Measurements from ENCODE around the gene FGF11. TPM values are rescaled to one million over a fixed set of nuclear protein-coding genes. Genes with fewer than 3 reads are reported as not detected.

The FGF11 gene
- total and polyA plus RNA-seq, 3 experiments from 2014 or later: 0.12 to 1.1 (median 0.85) TPM

DNA sequence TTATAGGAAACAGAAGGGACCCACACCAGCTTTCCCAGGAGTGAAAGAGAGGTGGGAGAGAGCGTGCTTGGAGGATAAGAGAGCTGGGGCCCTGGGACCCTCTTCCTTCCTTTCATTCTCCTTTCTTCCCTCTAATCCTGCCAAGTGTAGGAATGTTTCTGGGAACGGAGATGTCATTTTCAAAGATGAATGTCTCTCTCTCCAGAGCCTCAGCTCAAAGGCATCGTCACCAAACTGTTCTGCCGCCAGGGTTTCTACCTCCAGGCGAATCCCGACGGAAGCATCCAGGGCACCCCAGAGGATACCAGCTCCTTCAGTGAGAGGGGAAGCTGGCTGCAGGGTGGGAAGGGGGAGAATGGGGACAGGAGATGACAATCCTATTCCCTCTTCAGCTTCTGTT is 2.0 kb downstream of the FGF11 start:
- peaks cover 35 to 60% (median 52%) of the 10 kb centered on the region in 3 donors for H3K4me1 Mint-ChIP-seq
- no peaks in the 10 kb centered on the region for H3K36me3 ChIP-seq (ENCODE audit: insufficient read depth, low read length)
- peaks cover 4 to 12% (median 6%) of the 10 kb centered on the region in 3 donors for H3K36me3 Mint-ChIP-seq
- H3K4me1 ChIP-seq (ENCODE audit: insufficient read depth, low read length): peaks cover 58% of the 10 kb centered on the region
- ChIA-PET CTCF (interaction anchor here (0.8 to 1.6 kb wide), 6 partner anchors 38 to 119 kb away, joined by 3 to 5 read pairs (median 3); partner anchors contain the start of gene ZBTB4), POLR2A (interaction anchor here (0.5 to 2.2 kb wide), 3 partner anchors 10 to 47 kb away, joined by 4 to 11 read pairs (median 6); partner anchors contain the start of gene ZBTB4)
- no peak overlapping the region for H3K27ac Mint-ChIP-seq
- no peak overlapping the region for H3K4me3 Mint-ChIP-seq
- H3K27ac ChIP-seq (ENCODE audit: low read depth, low read length): no peak overlapping the region
- H3K9me3 Mint-ChIP-seq: no peaks in the 10 kb centered on the region
- no peak overlapping the region for H3K4me3 ChIP-seq (ENCODE audit: low read length)
- H3K27me3 Mint-ChIP-seq: peaks cover 48 to 64% of the 10 kb centered on the region in 2 donors
- H3K27me3 ChIP-seq (ENCODE audit: insufficient read depth, low read length, poor library complexity, severe bottlenecking): peaks cover 56% of the 10 kb centered on the region
- no peak for DNase-seq
- no peaks in the 10 kb centered on the region for H3K9me3 ChIP-seq (ENCODE audit: low read length)

GRCh38 chr17:7442142-7442541 is 2.8 kb downstream of the FGF11 start:
- Histone ChIP-seq H3K9me3 (ENCODE audit: low read length) (no peaks in the 10 kb centered on the region), H3K4me3 (ENCODE audit: low read length) (no peak overlapping the region), H3K4me1 (ENCODE audit: insufficient read depth, low read length) (peaks cover 49% of the 10 kb centered on the region), H3K36me3 (ENCODE audit: insufficient read depth, low read length) (no peaks in the 10 kb centered on the region), H3K27ac (ENCODE audit: low read depth, low read length) (no peak overlapping the region), H3K27me3 (ENCODE audit: insufficient read depth, low read length, poor library complexity, severe bottlenecking) (peaks cover 59% of the 10 kb centered on the region)
- H3K4me1 Mint-ChIP-seq: peaks cover 33 to 54% (median 45%) of the 10 kb centered on the region in 3 donors
- H3K9me3 Mint-ChIP-seq: no peaks in the 10 kb centered on the region
- no peak for DNase-seq
- no peak overlapping the region for H3K27ac Mint-ChIP-seq
- peaks cover 4 to 12% (median 4%) of the 10 kb centered on the region in 3 donors for H3K36me3 Mint-ChIP-seq
- peak overlapping the region in 1 of 7 donors; percentile 16 for H3K4me3 Mint-ChIP-seq
- H3K27me3 Mint-ChIP-seq: peaks cover 51 to 73% of the 10 kb centered on the region in 2 donors
- POLR2A ChIA-PET: interaction anchor here (0.6 kb wide), 1 partner anchor 80 kb away, joined by 3 read pairs; no protein-coding TSS in a partner anchor
- CTCF ChIA-PET: interaction anchor here (1.0 to 1.6 kb wide), 3 partner anchors 43 to 118 kb away, joined by 3 to 5 read pairs (median 3); no protein-coding TSS in a partner anchor

- no peaks in the 10 kb centered on the region for H3K9me3 ChIP-seq (ENCODE audit: low read length)
- H3K4me1 Mint-ChIP-seq: peaks cover 23 to 43% (median 32%) of the 10 kb centered on the region in 3 donors
- peaks cover 57% of the 10 kb centered on the region for H3K27me3 ChIP-seq (ENCODE audit: insufficient read depth, low read length, poor library complexity, severe bottlenecking)
- peaks cover 33% of the 10 kb centered on the region for H3K4me1 ChIP-seq (ENCODE audit: insufficient read depth, low read length)
- ChIA-PET POLR2A (interaction anchor here (1.1 to 2.8 kb wide), 5 partner anchors 11 to 142 kb away, joined by 3 to 12 read pairs (median 6); partner anchors contain the start of genes POLR2A and ZBTB4), CTCF (interaction anchor here (0.8 to 2.6 kb wide), 6 partner anchors 9 to 244 kb away, joined by 3 to 10 read pairs (median 4); partner anchors contain the start of genes TMEM102, TP53 and ZBTB4)
- H3K9me3 Mint-ChIP-seq: no peaks in the 10 kb centered on the region
- H3K36me3 Mint-ChIP-seq: peaks cover 0 to 12% (median 2%) of the 10 kb centered on the region in 3 donors
- no peak overlapping the region for H3K4me3 ChIP-seq (ENCODE audit: low read length)
- H3K27ac ChIP-seq (ENCODE audit: low read depth, low read length): no peak overlapping the region
- peak overlapping the region in 1 of 7 donors; percentile 17 for H3K4me3 Mint-ChIP-seq
- no peak for DNase-seq
- no peaks in the 10 kb centered on the region for H3K36me3 ChIP-seq (ENCODE audit: insufficient read depth, low read length)
- peaks cover 49 to 79% of the 10 kb centered on the region in 2 donors for H3K27me3 Mint-ChIP-seq
- H3K27ac Mint-ChIP-seq: peak overlapping the region in 1 of 8 donors; percentile 61
Measured at GRCh38 chr17:7443499-7444485, 4.5 kb downstream of the FGF11 start.

DNA sequence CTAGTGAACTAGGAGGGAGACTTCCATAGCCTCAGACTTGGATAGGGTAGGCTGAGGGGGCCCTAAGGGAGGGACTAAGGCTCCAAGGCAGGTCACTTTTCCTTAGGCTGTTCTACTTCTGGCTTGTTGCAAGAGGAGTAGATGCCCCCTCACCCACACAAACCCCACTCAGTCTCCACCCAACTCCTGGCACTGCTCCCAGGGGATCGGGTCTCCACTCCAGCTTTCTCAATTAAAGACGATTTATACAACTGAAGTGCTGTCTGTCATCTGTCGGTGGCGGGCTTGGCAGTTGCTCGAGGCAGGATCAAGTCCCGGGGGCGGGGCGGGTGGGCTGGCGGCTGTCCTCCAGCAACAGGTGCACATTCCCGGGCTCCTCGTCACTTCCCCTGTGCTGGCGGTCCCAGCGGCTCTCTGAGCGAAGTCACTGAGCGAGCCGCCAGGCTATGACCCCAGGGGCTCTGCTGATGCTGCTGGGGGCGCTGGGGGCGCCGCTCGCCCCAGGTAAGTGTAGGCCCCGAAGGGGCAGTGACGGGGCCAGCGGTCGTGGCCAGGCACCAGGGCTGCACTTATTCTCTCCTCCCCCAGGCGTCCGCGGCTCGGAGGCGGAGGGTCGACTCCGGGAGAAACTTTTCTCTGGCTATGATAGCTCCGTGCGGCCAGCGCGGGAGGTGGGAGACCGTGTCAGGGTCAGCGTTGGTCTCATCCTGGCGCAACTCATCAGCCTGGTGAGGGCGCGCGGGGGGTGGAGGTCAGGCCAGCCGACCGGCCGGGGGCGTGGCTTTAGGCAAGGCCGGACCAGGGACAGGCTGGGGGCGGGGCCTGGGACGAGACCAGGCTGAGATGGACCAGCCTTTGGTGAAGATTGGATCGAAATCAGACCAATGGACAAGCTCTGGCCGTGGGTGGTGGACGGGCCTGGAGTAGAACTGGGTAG is 5.6 kb downstream of the FGF11 start, which contains the start of gene CHRNB1:
CHRNB1 (plus strand) TSS at position 380 of the 937 bp plus-strand sequence; CDS start at position 447, 67 bp downstream.
- no peak within 1 kb of the TSS for H3K4me3 ChIP-seq (ENCODE audit: low read length)
- peaks cover 17 to 34% (median 24%) of the 10 kb centered on the region in 3 donors for H3K4me1 Mint-ChIP-seq
- peak within 1 kb of the TSS in 4 of 8 donors; percentile 35 to 74 (median 66) for H3K27ac Mint-ChIP-seq
- H3K4me1 ChIP-seq (ENCODE audit: insufficient read depth, low read length): peaks cover 22% of the 10 kb centered on the region
- ChIA-PET POLR2A (interaction anchor here (0.9 to 2.8 kb wide), 7 partner anchors 10 to 140 kb away, joined by 3 to 12 read pairs (median 3); partner anchors contain the start of genes POLR2A and ZBTB4), CTCF (interaction anchor here (0.9 to 3.1 kb wide), 6 partner anchors 9 to 243 kb away, joined by 3 to 37 read pairs (median 6); partner anchors contain the start of genes TMEM102, TMEM95 and TP53)
- no peak within 1 kb of the TSS for H3K27ac ChIP-seq (ENCODE audit: low read depth, low read length)
- H3K4me3 Mint-ChIP-seq: peak within 1 kb of the TSS; percentile 53 to 88 (median 77)
- H3K9me3 ChIP-seq (ENCODE audit: low read length): no peaks in the 10 kb centered on the region
- H3K27me3 Mint-ChIP-seq: peaks cover 43 to 73% of the 10 kb centered on the region in 2 donors
- peaks cover 46% of the 10 kb centered on the region for H3K27me3 ChIP-seq (ENCODE audit: insufficient read depth, low read length, poor library complexity, severe bottlenecking)
- DNase-seq: peak in 1 of 5 donors; percentile 21
- no peaks in the 10 kb centered on the region for H3K36me3 ChIP-seq (ENCODE audit: insufficient read depth, low read length)
- peaks cover 0 to 8% (median 2%) of the 10 kb centered on the region in 3 donors for H3K36me3 Mint-ChIP-seq
- H3K9me3 Mint-ChIP-seq: no peaks in the 10 kb centered on the region

DNA sequence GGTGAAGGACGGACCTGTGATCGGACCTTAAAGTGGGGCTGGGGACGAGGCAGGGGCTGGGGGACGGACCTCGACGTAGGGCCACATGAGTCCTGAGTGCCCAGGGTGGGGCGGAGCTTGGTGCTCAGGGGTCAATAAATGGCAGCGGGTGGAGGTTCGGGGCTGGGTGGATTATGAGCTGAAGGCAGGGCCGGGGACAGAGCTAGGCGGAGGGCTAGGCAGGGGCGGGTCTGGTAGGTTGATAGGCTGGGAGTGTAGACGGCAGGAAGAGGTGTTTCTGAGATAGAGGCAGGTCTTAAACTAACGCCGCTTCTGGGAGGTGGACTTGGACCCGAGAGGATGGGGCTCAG is 6.3 kb downstream of the FGF11 start:
- H3K27me3 Mint-ChIP-seq: peaks cover 36 to 67% of the 10 kb centered on the region in 2 donors
- H3K27me3 ChIP-seq (ENCODE audit: insufficient read depth, low read length, poor library complexity, severe bottlenecking): peaks cover 40% of the 10 kb centered on the region
- CTCF ChIA-PET: interaction anchor here (0.9 to 3.1 kb wide), 6 partner anchors 9 to 242 kb away, joined by 3 to 37 read pairs (median 6); partner anchors contain the start of genes TMEM102, TMEM95 and TP53

DNA sequence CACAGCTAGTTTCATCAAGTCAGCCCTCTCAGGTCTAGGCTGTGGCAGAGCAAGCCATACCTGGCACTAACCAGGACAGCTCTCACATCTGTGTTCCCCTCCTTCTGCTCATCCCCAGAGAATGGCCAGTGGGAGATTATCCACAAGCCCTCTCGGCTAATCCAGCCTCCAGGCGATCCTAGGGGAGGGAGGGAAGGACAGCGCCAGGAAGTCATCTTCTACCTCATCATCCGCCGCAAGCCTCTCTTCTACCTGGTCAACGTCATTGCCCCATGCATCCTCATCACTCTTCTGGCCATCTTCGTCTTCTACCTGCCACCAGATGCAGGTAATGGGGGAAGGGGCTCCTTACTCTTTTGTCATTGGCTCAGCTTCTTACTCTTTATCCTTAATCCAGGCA is 9.1 kb downstream of the FGF11 start:
- peaks cover 22 to 45% of the 10 kb centered on the region in 2 donors for H3K27me3 Mint-ChIP-seq
- H3K4me1 ChIP-seq (ENCODE audit: insufficient read depth, low read length): peaks cover 13% of the 10 kb centered on the region
- H3K27ac Mint-ChIP-seq: no peak overlapping the region
- no peak overlapping the region for H3K4me3 ChIP-seq (ENCODE audit: low read length)
- no peaks in the 10 kb centered on the region for H3K9me3 ChIP-seq (ENCODE audit: low read length)
- ChIA-PET CTCF (no interaction called here), POLR2A (no interaction called here)
- H3K36me3 Mint-ChIP-seq: peaks cover 0 to 8% (median 2%) of the 10 kb centered on the region in 3 donors
- no peak for DNase-seq
- H3K36me3 ChIP-seq (ENCODE audit: insufficient read depth, low read length): no peaks in the 10 kb centered on the region
- H3K9me3 Mint-ChIP-seq: no peaks in the 10 kb centered on the region
- H3K27ac ChIP-seq (ENCODE audit: low read depth, low read length): no peak overlapping the region
- no peak overlapping the region for H3K4me3 Mint-ChIP-seq
- peaks cover 27% of the 10 kb centered on the region for H3K27me3 ChIP-seq (ENCODE audit: insufficient read depth, low read length, poor library complexity, severe bottlenecking)
- peaks cover 12 to 23% (median 17%) of the 10 kb centered on the region in 3 donors for H3K4me1 Mint-ChIP-seq

More for the DNA sequence above, 6.3 kb downstream of the FGF11 start:
- Histone ChIP-seq H3K36me3 (ENCODE audit: insufficient read depth, low read length) (no peaks in the 10 kb centered on the region), H3K4me1 (ENCODE audit: insufficient read depth, low read length) (peaks cover 15% of the 10 kb centered on the region), H3K27ac (ENCODE audit: low read depth, low read length) (no peak overlapping the region), H3K4me3 (ENCODE audit: low read length) (no peak overlapping the region), H3K9me3 (ENCODE audit: low read length) (no peaks in the 10 kb centered on the region)
- no peaks in the 10 kb centered on the region for H3K9me3 Mint-ChIP-seq
- peak in 3 of 5 donors; percentile 19 to 46 (median 30) for DNase-seq
- peaks cover 12 to 27% (median 18%) of the 10 kb centered on the region in 3 donors for H3K4me1 Mint-ChIP-seq
- POLR2A ChIA-PET: interaction anchor here (0.9 to 2.8 kb wide), 4 partner anchors 9 to 40 kb away, joined by 3 to 9 read pairs (median 4); no protein-coding TSS in a partner anchor
- H3K27ac Mint-ChIP-seq: peak overlapping the region in 3 of 8 donors; percentile 35 to 74 (median 72)
- H3K4me3 Mint-ChIP-seq: peak overlapping the region; percentile 53 to 88 (median 77)
- H3K36me3 Mint-ChIP-seq: peaks cover 0 to 8% (median 2%) of the 10 kb centered on the region in 3 donors

Measured in CD8-positive, alpha-beta memory T cell (primary cell).